ENCODE data around the gene ETHE1. TPM values are rescaled to one million over a fixed set of nuclear protein-coding genes. Genes with fewer than 3 reads are reported as not detected.

Gene ETHE1
- total RNA-seq, 1 experiment from 2014 or later, result 19.0 TPM

- TF ChIP-seq ERG (CRISPR knock-in tag; IDR thresholded peaks at IDR 0.05) (no peak), JAZF1 (CRISPR knock-in tag; IDR thresholded peaks at IDR 0.05) (no peak), STAT6 (CRISPR knock-in tag; conservative IDR thresholded peaks at IDR 0.05; ENCODE audit: low read depth) (no peak), ARID4B (CRISPR knock-in tag; IDR thresholded peaks at IDR 0.05; ENCODE audit: borderline replicate concordance) (0 out of 2 replicates have a peak, but pooled peaks have one; percentile 33), AFF4 (CRISPR knock-in tag; IDR thresholded peaks at IDR 0.05; ENCODE audit: borderline replicate concordance) (no peak), RORB (CRISPR knock-in tag; IDR thresholded peaks at IDR 0.05) (no peak), MAX (CRISPR knock-in tag; IDR thresholded peaks at IDR 0.05) (peak; percentile 61; the same call in 1 of the 2 replicates), TP53 (CRISPR knock-in tag; IDR thresholded peaks at IDR 0.05) (no peak), NR3C1 (CRISPR knock-in tag; conservative IDR thresholded peaks at IDR 0.05; ENCODE audit: low read depth) (no peak)
- TF ChIP-seq, protein P1, sequence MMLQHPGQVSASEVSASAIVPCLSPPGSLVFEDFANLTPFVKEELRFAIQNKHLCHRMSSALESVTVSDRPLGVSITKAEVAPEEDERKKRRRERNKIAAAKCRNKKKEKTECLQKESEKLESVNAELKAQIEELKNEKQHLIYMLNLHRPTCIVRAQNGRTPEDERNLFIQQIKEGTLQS (CRISPR knock-in tag; conservative IDR thresholded peaks at IDR 0.05), result no peak
- TF ChIP-seq, protein P2, sequence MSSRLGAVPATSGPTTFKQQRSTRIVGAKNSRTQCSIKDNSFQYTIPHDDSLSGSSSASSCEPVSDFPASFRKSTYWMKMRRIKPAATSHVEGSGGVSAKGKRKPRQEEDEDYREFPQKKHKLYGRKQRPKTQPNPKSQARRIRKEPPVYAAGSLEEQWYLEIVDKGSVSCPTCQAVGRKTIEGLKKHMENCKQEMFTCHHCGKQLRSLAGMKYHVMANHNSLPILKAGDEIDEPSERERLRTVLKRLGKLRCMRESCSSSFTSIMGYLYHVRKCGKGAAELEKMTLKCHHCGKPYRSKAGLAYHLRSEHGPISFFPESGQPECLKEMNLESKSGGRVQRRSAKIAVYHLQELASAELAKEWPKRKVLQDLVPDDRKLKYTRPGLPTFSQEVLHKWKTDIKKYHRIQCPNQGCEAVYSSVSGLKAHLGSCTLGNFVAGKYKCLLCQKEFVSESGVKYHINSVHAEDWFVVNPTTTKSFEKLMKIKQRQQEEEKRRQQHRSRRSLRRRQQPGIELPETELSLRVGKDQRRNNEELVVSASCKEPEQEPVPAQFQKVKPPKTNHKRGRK (CRISPR knock-in tag; IDR thresholded peaks at IDR 0.05; ENCODE audit: borderline replicate concordance), result no peak
Observed at GRCh38 chr19:43532962-43533545, 6.1 kb upstream of the ETHE1 start, which contains the start of gene ZNF575 (continued).

Data from WTC11 (cell line).